C4-2B (cell line): ENCODE measurements around the gene FZD1.

ENCODE experiments used
- H3K27ac ChIP-seq: fragments of 450-650 bp; 2 replicates; pipeline ENCODE4 v1.5.1; 2017
- CTCF ChIP-seq: fragments of 450-650 bp; conservative IDR thresholded peaks from 2 replicates; pipeline ENCODE4 v1.5.1; 2017; ENCODE audit warnings: mild to moderate bottlenecking
- ZFX ChIP-seq: fragments of 450-650 bp; IDR thresholded peaks from 2 replicates; pipeline ENCODE4 v1.6.1; 2017

FZD1 gene

GRCh38 chr7:91248996-91249395 is 15.2 kb upstream of the FZD1 start:
- TF ChIP-seq CTCF (no peak), ZFX (no peak)

GRCh38 chr7:91249506-91250233 is 14.6 kb upstream of the FZD1 start:
- TF ChIP-seq CTCF (no peak), ZFX (no peak)
- H3K27ac ChIP-seq: no peak overlapping the region

More at GRCh38 chr7:91248996-91249395, 15.2 kb upstream of the FZD1 start:
- no peak overlapping the region for H3K27ac ChIP-seq

- no peak overlapping the region for H3K27ac ChIP-seq
- TF ChIP-seq ZFX: no peak
- no peak for TF ChIP-seq CTCF
These were observed 13.5 kb upstream of the FZD1 start for GRCh38 chr7:91250706-91251105.

GRCh38 chr7:91251877-91252276 is 12.4 kb upstream of the FZD1 start:
- TF ChIP-seq CTCF (no peak), ZFX (no peak)
- no peak overlapping the region for H3K27ac ChIP-seq

- TF ChIP-seq ZFX: no peak
- TF ChIP-seq CTCF: no peak; the same call in 1 of the 2 replicates
- H3K27ac ChIP-seq: peak overlapping the region; percentile 98
These were observed 718 bp upstream of the FZD1 start for GRCh38 chr7:91263384-91264045.

- TF ChIP-seq ZFX (peak; percentile 89), CTCF (peak; percentile 14)
- H3K27ac ChIP-seq: peak overlapping the region; percentile 98
These were observed 870 bp downstream of the FZD1 start for GRCh38 chr7:91264924-91265681.

- H3K27ac ChIP-seq: peak overlapping the region; percentile 98
- TF ChIP-seq ZFX (no peak), CTCF (no peak)
These were observed 1.4 kb downstream of the FZD1 start for GRCh38 chr7:91265693-91266066.
